GM12874 (cell line): ENCODE data around the gene ABAT.

Source experiments
- CTCF ChIP-seq: IDR thresholded peaks from 2 replicates; pipeline ENCODE4 v1.5.1; 2011; ENCODE audit warnings: low read depth, mild to moderate bottlenecking, control low read depth, low read length, moderate library complexity; ENCODE audit not compliant: insufficient read depth

The ABAT gene

GRCh38 chr16:8716592-8716991, 42.2 kb downstream of the ABAT start:
- no peak for TF ChIP-seq CTCF

GRCh38 chr16:8717469-8717868, 43.1 kb downstream of the ABAT start:
- TF ChIP-seq CTCF, result no peak

GRCh38 chr16:8717892-8718415, 43.5 kb downstream of the ABAT start:
- TF ChIP-seq CTCF, result no peak

GRCh38 chr16:8718851-8719680, 44.6 kb downstream of the ABAT start:
- TF ChIP-seq CTCF, result no peak

GRCh38 chr16:8720080-8720966, 45.9 kb downstream of the ABAT start:
- no peak for TF ChIP-seq CTCF

- no peak for TF ChIP-seq CTCF
Measured at GRCh38 chr16:8720967-8721308, 46.5 kb downstream of the ABAT start.

- TF ChIP-seq CTCF, result no peak
Measured at GRCh38 chr16:8721336-8722024, 47.1 kb downstream of the ABAT start.
